GM20000 (cell line): Measurements from ENCODE around the gene RRAD.

Experiments
- DNase-seq: peaks from one replicate; pipeline ENCODE4 v3.0.0; 2012; ENCODE audit warnings: low spot score
- CTCF ChIP-seq: IDR thresholded peaks from 2 replicates; pipeline ENCODE4 v1.5.1; 2012; ENCODE audit warnings: mild to moderate bottlenecking, control low read depth; ENCODE audit errors: extremely low read depth, missing control alignments

RRAD gene

GRCh38 chr16:66874079-66874775 lies 51.1 kb downstream of the RRAD start:
- TF ChIP-seq CTCF = no peak

GRCh38 chr16:66873685-66874055 lies 51.7 kb downstream of the RRAD start:
- DNase-seq = no peak
- TF ChIP-seq CTCF = no peak

More at GRCh38 chr16:66874079-66874775, 51.1 kb downstream of the RRAD start:
- DNase-seq = no peak

GRCh38 chr16:66872943-66873684 lies 52.2 kb downstream of the RRAD start:
- peak; percentile 99 for TF ChIP-seq CTCF
- peak; percentile 84 for DNase-seq

GRCh38 chr16:66872559-66872942 lies 52.8 kb downstream of the RRAD start:
- DNase-seq = no peak
- no peak for TF ChIP-seq CTCF

GRCh38 chr16:66871840-66872239 lies 53.5 kb downstream of the RRAD start:
- no peak for DNase-seq
- TF ChIP-seq CTCF = no peak
